Endodermal cell (in vitro differentiated cells): Measurements from ENCODE around the gene ZP1. TPM values are rescaled to one million over a fixed set of nuclear protein-coding genes. Genes with fewer than 3 reads are reported as not detected.

Experiments
- DNase-seq: peaks from one replicate; pipeline ENCODE4 v3.0.0-alpha.2; 2017
- H3K27ac ChIP-seq: 2 replicates; pipeline ENCODE4 v1.5.1; 2013; ENCODE audit warnings: mild to moderate bottlenecking, low read depth, low read length, moderate library complexity
- H3K27me3 ChIP-seq: 2 replicates; pipeline ENCODE4 v1.6.1; 2013; ENCODE audit warnings: mild to moderate bottlenecking, low read length, moderate library complexity; ENCODE audit not compliant: insufficient read depth, control insufficient read depth, poor library complexity, severe bottlenecking
- H3K36me3 ChIP-seq: 2 replicates; pipeline ENCODE4 v1.7.0; 2013; ENCODE audit warnings: mild to moderate bottlenecking, low read length, moderate library complexity; ENCODE audit not compliant: control insufficient read depth, insufficient read depth
- H3K4me1 ChIP-seq: one replicate; pipeline ENCODE4 v1.7.0; 2013; ENCODE audit warnings: low read length; ENCODE audit not compliant: control insufficient read depth, insufficient read depth
- H3K4me3 ChIP-seq: 2 replicates; pipeline ENCODE4 v1.5.1; 2013; ENCODE audit warnings: mild to moderate bottlenecking, low read length, moderate library complexity
- H3K9ac ChIP-seq: 2 replicates; pipeline ENCODE4 v1.6.1; 2013; ENCODE audit warnings: mild to moderate bottlenecking, low read length, moderate library complexity; ENCODE audit not compliant: poor library complexity, severe bottlenecking; ENCODE audit errors: extremely low read depth
- H3K9me3 ChIP-seq: 2 replicates; pipeline ENCODE4 v1.6.1; 2013; ENCODE audit warnings: mild to moderate bottlenecking, low read length, moderate library complexity; ENCODE audit not compliant: control insufficient read depth
- H3K27ac Mint-ChIP-seq: 2 replicates; pipeline ENCODE4 v1.8.0; 2020; ENCODE audit warnings: mixed read lengths
- H3K27me3 Mint-ChIP-seq: 2 replicates; pipeline ENCODE4 v1.8.0; 2021; ENCODE audit warnings: mild to moderate bottlenecking, mixed read lengths; ENCODE audit not compliant: insufficient read depth
- H3K36me3 Mint-ChIP-seq: 2 replicates; pipeline ENCODE4 v1.8.0; 2020; ENCODE audit warnings: low read depth, mixed read lengths
- H3K4me1 Mint-ChIP-seq: 2 replicates; pipeline ENCODE4 v1.8.0; 2020; ENCODE audit warnings: mixed read lengths
- H3K4me3 Mint-ChIP-seq: 2 replicates; pipeline ENCODE4 v1.8.0; 2020; ENCODE audit warnings: mild to moderate bottlenecking, moderate library complexity, mixed read lengths
- H3K9me3 Mint-ChIP-seq: 2 replicates; pipeline ENCODE4 v1.8.0; 2020; ENCODE audit warnings: mild to moderate bottlenecking, mixed read lengths
- CTCF ChIP-seq: fragments of 200-600 bp; sonication (generic); conservative IDR thresholded peaks from 2 replicates; pipeline ENCODE4 v1.5.0; 2021; ENCODE audit warnings: antibody characterized with exemption, mild to moderate bottlenecking
- WGBS, 2 experiments: methylation state at CpG; one replicate each; pipeline versions ENCODE4 v1.1.5 to v1.1.7; 2013; ENCODE audit warnings: missing lambda C conversion rate in 2 of 2, mixed read lengths in 1 of 2; ENCODE audit not compliant: insufficient coverage in 1 of 2, insufficient read length in 1 of 2; 5-methylcytosine and 5-hydroxymethylcytosine counted together
- total RNA-seq, 2 donors: library from RNA; stranded (reverse); fragmentation: NEBNext Ultra II Directional in 1 of 2; extraction: Animal tissue kit (Norgen Biotek cat#: 25700) in 1 of 2; gene quantifications; 2 replicates in 1 of 2; 3 replicates in 1 of 2; pipeline ENCODE4 v1.2.1, GENCODE V29; 2021

The ZP1 gene
- total RNA-seq, 2 donors from 2014 or later = not detected

GRCh38 chr11:60848714-60849151 lies 18.6 kb upstream of the ZP1 start:
- Mint-ChIP-seq H3K27me3 (peaks cover 16% of the 10 kb centered on the region), H3K4me3 (no peak overlapping the region), H3K4me1 (peaks cover 20% of the 10 kb centered on the region), H3K36me3 (peaks cover 29% of the 10 kb centered on the region), H3K9me3 (no peaks in the 10 kb centered on the region), H3K27ac (no peak overlapping the region)
- Histone ChIP-seq H3K9ac (no peak overlapping the region), H3K4me3 (no peak overlapping the region), H3K36me3 (peaks cover 5% of the 10 kb centered on the region), H3K27ac (no peak overlapping the region), H3K27me3 (no peaks in the 10 kb centered on the region), H3K9me3 (no peaks in the 10 kb centered on the region), H3K4me1 (peaks cover 9% of the 10 kb centered on the region)
- 90% methylated on average over 8 to 10 of the region's 10 CpGs for WGBS, 2 experiments
- no peak for DNase-seq
- no peak for TF ChIP-seq CTCF

GRCh38 chr11:60849641-60850520 lies 17.5 kb upstream of the ZP1 start:
- H3K9me3 ChIP-seq = no peaks in the 10 kb centered on the region
- Mint-ChIP-seq H3K9me3 (no peaks in the 10 kb centered on the region), H3K27me3 (peaks cover 27% of the 10 kb centered on the region), H3K4me3 (no peak overlapping the region), H3K36me3 (peaks cover 29% of the 10 kb centered on the region), H3K4me1 (peaks cover 9% of the 10 kb centered on the region), H3K27ac (no peak overlapping the region)
- no peaks in the 10 kb centered on the region for H3K4me1 ChIP-seq
- H3K27ac ChIP-seq = no peak overlapping the region
- 94 to 98% methylated on average over 15 to 29 of the region's 29 CpGs for WGBS, 2 experiments
- DNase-seq = no peak
- no peak overlapping the region for H3K4me3 ChIP-seq
- peaks cover 11% of the 10 kb centered on the region for H3K27me3 ChIP-seq
- H3K36me3 ChIP-seq = peaks cover 5% of the 10 kb centered on the region
- TF ChIP-seq CTCF = no peak
- no peak overlapping the region for H3K9ac ChIP-seq

DNA sequence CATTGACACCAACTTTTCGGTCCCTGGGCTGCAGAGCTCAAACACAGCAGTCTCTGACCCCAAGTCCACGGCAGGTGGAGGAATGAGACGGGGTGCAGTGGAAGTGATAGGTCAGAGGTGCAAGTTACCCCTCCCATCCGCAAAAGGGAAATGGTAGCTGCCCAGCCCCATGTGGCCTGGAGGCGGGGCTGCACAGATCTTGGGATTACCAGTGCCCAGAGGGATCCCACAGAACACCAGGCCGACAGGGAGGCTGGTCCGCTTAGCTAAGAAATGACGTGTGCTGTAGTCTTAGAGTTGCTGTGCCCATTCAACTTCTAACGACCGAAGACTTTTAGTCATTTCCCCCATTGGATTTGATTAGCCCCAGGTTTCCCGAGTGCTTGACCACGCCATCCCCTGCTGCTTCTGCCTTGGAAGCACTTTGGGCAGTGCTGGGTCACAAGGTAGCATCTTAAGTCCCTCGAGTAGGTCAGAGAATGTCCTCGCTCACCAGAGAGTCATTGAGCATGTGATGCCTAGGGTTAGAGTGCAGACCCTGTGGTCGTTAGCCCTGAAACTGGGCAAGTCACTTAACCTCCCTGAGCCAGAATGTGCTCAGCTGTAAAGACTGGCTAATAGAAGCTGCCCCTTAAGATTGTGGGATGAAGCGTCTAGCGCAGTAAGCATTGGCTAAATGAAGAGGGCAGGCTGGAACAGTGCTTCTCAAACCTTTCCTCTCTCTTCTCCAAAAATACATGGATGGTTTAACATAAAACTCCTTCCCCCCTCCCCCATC lies 15.8 kb upstream of the ZP1 start:
- Mint-ChIP-seq H3K27ac (no peak overlapping the region), H3K27me3 (peaks cover 44% of the 10 kb centered on the region), H3K36me3 (peaks cover 27% of the 10 kb centered on the region), H3K4me1 (peaks cover 4% of the 10 kb centered on the region), H3K4me3 (no peak overlapping the region), H3K9me3 (no peaks in the 10 kb centered on the region)
- no peak overlapping the region for H3K27ac ChIP-seq
- H3K36me3 ChIP-seq = peaks cover 5% of the 10 kb centered on the region
- no peak overlapping the region for H3K9ac ChIP-seq
- no peak for DNase-seq
- WGBS, 2 experiments = 87 to 93% methylated on average over 17 of the region's 17 CpGs
- H3K4me1 ChIP-seq = no peaks in the 10 kb centered on the region
- peaks cover 14% of the 10 kb centered on the region for H3K27me3 ChIP-seq
- H3K4me3 ChIP-seq = no peak overlapping the region
- TF ChIP-seq CTCF = no peak
- H3K9me3 ChIP-seq = no peaks in the 10 kb centered on the region
